Measurements from ENCODE around the gene SSR2.
"Not testable (repeated sequence)": the region's sequence is repeated elsewhere in the genome, so short reads cannot be mapped to it uniquely, and the experiment has no call there.

The SSR2 gene

GRCh38 chr1:156053768-156054499 lies 33.2 kb upstream of the SSR2 start, which contains the start of gene UBQLN4:
Gene UBQLN4, minus strand, starts transcription at chr1:156053798. Its CDS starts 97 bp downstream, at chr1:156053701.
- Mint-ChIP-seq H3K4me1 (ENCODE audit: low read depth) (peaks cover 30% of the 10 kb centered on the region), H3K27me3 (no peaks in the 10 kb centered on the region), H3K9me3 (ENCODE audit: low read depth) (no peaks in the 10 kb centered on the region), H3K27ac (peak within 1 kb of the TSS; percentile 98), H3K36me3 (no peaks in the 10 kb centered on the region), H3K4me3 (peak within 1 kb of the TSS; percentile 97)

GRCh38 chr1:156052862-156053767 lies 32.4 kb upstream of the SSR2 start:
- no peaks in the 10 kb centered on the region for H3K27me3 Mint-ChIP-seq
- H3K27ac Mint-ChIP-seq, result peak overlapping the region; percentile 91
- no peaks in the 10 kb centered on the region for H3K36me3 Mint-ChIP-seq
- H3K9me3 Mint-ChIP-seq (ENCODE audit: low read depth), result no peaks in the 10 kb centered on the region
- H3K4me1 Mint-ChIP-seq (ENCODE audit: low read depth), result peaks cover 30% of the 10 kb centered on the region
- peak overlapping the region; percentile 97 for H3K4me3 Mint-ChIP-seq

- H3K27ac Mint-ChIP-seq, result peak overlapping the region; percentile 6
- H3K4me1 Mint-ChIP-seq (ENCODE audit: low read depth), result peaks cover 25% of the 10 kb centered on the region
- H3K4me3 Mint-ChIP-seq, result peak overlapping the region; percentile 53
- H3K36me3 Mint-ChIP-seq, result no peaks in the 10 kb centered on the region
- H3K9me3 Mint-ChIP-seq (ENCODE audit: low read depth), result no peaks in the 10 kb centered on the region
- no peaks in the 10 kb centered on the region for H3K27me3 Mint-ChIP-seq
Observed at GRCh38 chr1:156051011-156051725, 30.4 kb upstream of the SSR2 start.

- H3K4me1 Mint-ChIP-seq (ENCODE audit: low read depth), result peaks cover 20% of the 10 kb centered on the region
- no peak overlapping the region for H3K27ac Mint-ChIP-seq
- no peaks in the 10 kb centered on the region for H3K36me3 Mint-ChIP-seq
- H3K27me3 Mint-ChIP-seq, result no peaks in the 10 kb centered on the region
- H3K9me3 Mint-ChIP-seq (ENCODE audit: low read depth), result no peaks in the 10 kb centered on the region
- no peak overlapping the region for H3K4me3 Mint-ChIP-seq
Observed at GRCh38 chr1:156050376-156050775, 29.6 kb upstream of the SSR2 start.

GRCh38 chr1:156048663-156049258 lies 28.0 kb upstream of the SSR2 start:
- Mint-ChIP-seq H3K9me3 (ENCODE audit: low read depth) (no peaks in the 10 kb centered on the region), H3K4me3 (no peak overlapping the region), H3K27me3 (no peaks in the 10 kb centered on the region), H3K36me3 (no peaks in the 10 kb centered on the region), H3K4me1 (ENCODE audit: low read depth) (peaks cover 16% of the 10 kb centered on the region), H3K27ac (no peak overlapping the region)

- Mint-ChIP-seq H3K4me1 (ENCODE audit: low read depth) (peaks cover 2% of the 10 kb centered on the region), H3K27ac (no peak overlapping the region)
Observed at GRCh38 chr1:156045076-156045475, 24.3 kb upstream of the SSR2 start.

GRCh38 chr1:156042828-156043227 lies 22.1 kb upstream of the SSR2 start:
- no peak overlapping the region for H3K27ac Mint-ChIP-seq

More at GRCh38 chr1:156045076-156045475, 24.3 kb upstream of the SSR2 start:
- H3K4me3 Mint-ChIP-seq, result no peak overlapping the region
- H3K9me3 Mint-ChIP-seq (ENCODE audit: low read depth), result no peaks in the 10 kb centered on the region
- H3K27me3 Mint-ChIP-seq, result no peaks in the 10 kb centered on the region
- peaks cover 8% of the 10 kb centered on the region for H3K36me3 Mint-ChIP-seq

GRCh38 chr1:156034991-156035390 lies 14.2 kb upstream of the SSR2 start:
- not testable (repeated sequence) for H3K36me3 Mint-ChIP-seq; H3K4me1 Mint-ChIP-seq (ENCODE audit: low read depth); H3K27me3 Mint-ChIP-seq; H3K9me3 Mint-ChIP-seq (ENCODE audit: low read depth); H3K4me3 Mint-ChIP-seq; H3K27ac Mint-ChIP-seq

More at GRCh38 chr1:156042828-156043227, 22.1 kb upstream of the SSR2 start:
- Mint-ChIP-seq H3K4me3 (no peak overlapping the region), H3K36me3 (peaks cover 8% of the 10 kb centered on the region), H3K9me3 (ENCODE audit: low read depth) (no peaks in the 10 kb centered on the region), H3K27me3 (no peaks in the 10 kb centered on the region), H3K4me1 (ENCODE audit: low read depth) (peaks cover 2% of the 10 kb centered on the region)

GRCh38 chr1:156033011-156033410 lies 12.3 kb upstream of the SSR2 start:
- Mint-ChIP-seq H3K36me3 (peaks cover 3% of the 10 kb centered on the region), H3K4me3 (no peak overlapping the region), H3K27ac (no peak overlapping the region), H3K4me1 (ENCODE audit: low read depth) (no peaks in the 10 kb centered on the region), H3K27me3 (no peaks in the 10 kb centered on the region), H3K9me3 (ENCODE audit: low read depth) (no peaks in the 10 kb centered on the region)

- no peak overlapping the region for H3K27ac Mint-ChIP-seq
- no peaks in the 10 kb centered on the region for H3K9me3 Mint-ChIP-seq (ENCODE audit: low read depth)
- peaks cover 10% of the 10 kb centered on the region for H3K4me1 Mint-ChIP-seq (ENCODE audit: low read depth)
- no peak overlapping the region for H3K4me3 Mint-ChIP-seq
- H3K27me3 Mint-ChIP-seq, result no peaks in the 10 kb centered on the region
- H3K36me3 Mint-ChIP-seq, result no peaks in the 10 kb centered on the region
Observed at GRCh38 chr1:156026588-156026987, 5.8 kb upstream of the SSR2 start.

GRCh38 chr1:156025876-156026275 lies 5.1 kb upstream of the SSR2 start:
- no peaks in the 10 kb centered on the region for H3K9me3 Mint-ChIP-seq (ENCODE audit: low read depth)
- H3K4me1 Mint-ChIP-seq (ENCODE audit: low read depth), result peaks cover 14% of the 10 kb centered on the region
- H3K27me3 Mint-ChIP-seq, result no peaks in the 10 kb centered on the region
- no peak overlapping the region for H3K4me3 Mint-ChIP-seq
- no peaks in the 10 kb centered on the region for H3K36me3 Mint-ChIP-seq
- H3K27ac Mint-ChIP-seq, result no peak overlapping the region

- Mint-ChIP-seq H3K9me3 (ENCODE audit: low read depth) (no peaks in the 10 kb centered on the region), H3K27me3 (no peaks in the 10 kb centered on the region), H3K27ac (no peak overlapping the region), H3K36me3 (peaks cover 3% of the 10 kb centered on the region), H3K4me1 (ENCODE audit: low read depth) (peaks cover 22% of the 10 kb centered on the region), H3K4me3 (no peak overlapping the region)
Observed at GRCh38 chr1:156024801-156025200, 4.0 kb upstream of the SSR2 start.

- no peaks in the 10 kb centered on the region for H3K9me3 Mint-ChIP-seq (ENCODE audit: low read depth)
- H3K27me3 Mint-ChIP-seq, result no peaks in the 10 kb centered on the region
- peaks cover 8% of the 10 kb centered on the region for H3K36me3 Mint-ChIP-seq
- H3K27ac Mint-ChIP-seq, result no peak overlapping the region
- peak overlapping the region; percentile 59 for H3K4me3 Mint-ChIP-seq
- peaks cover 33% of the 10 kb centered on the region for H3K4me1 Mint-ChIP-seq (ENCODE audit: low read depth)
Observed at GRCh38 chr1:156021954-156022353, 1.2 kb upstream of the SSR2 start.

GRCh38 chr1:156021093-156021428 lies 310 bp upstream of the SSR2 start:
- H3K4me3 Mint-ChIP-seq, result peak overlapping the region; percentile 94
- H3K27me3 Mint-ChIP-seq, result no peaks in the 10 kb centered on the region
- no peaks in the 10 kb centered on the region for H3K9me3 Mint-ChIP-seq (ENCODE audit: low read depth)
- H3K36me3 Mint-ChIP-seq, result peaks cover 8% of the 10 kb centered on the region
- peaks cover 31% of the 10 kb centered on the region for H3K4me1 Mint-ChIP-seq (ENCODE audit: low read depth)
- H3K27ac Mint-ChIP-seq, result peak overlapping the region; percentile 95

All from activated naive CD8-positive, alpha-beta T cell (primary cell).